Testis (tissue), 3 donors: ENCODE measurements around the gene ADAT3. TPM values are rescaled to one million over a fixed set of nuclear protein-coding genes. Genes with fewer than 3 reads are reported as not detected.

ENCODE experiments used
- DNase-seq: peaks from one replicate; pipeline ENCODE4 v3.0.0-alpha.2; 2019
- H3K27ac ChIP-seq, 2 donors: fragments of 200-600 bp; sonication (generic); one replicate each; pipeline ENCODE4 v1.5.1; 2019
- H3K27me3 ChIP-seq: fragments of 200-600 bp; sonication (generic); one replicate; pipeline ENCODE4 v1.5.1; 2019
- H3K36me3 ChIP-seq: fragments of 200-600 bp; sonication (generic); one replicate; pipeline ENCODE4 v1.5.1; 2017; ENCODE audit warnings: low read depth; ENCODE audit errors: missing control alignments
- H3K4me1 ChIP-seq: fragments of 200-600 bp; sonication (generic); one replicate; pipeline ENCODE4 v1.5.1; 2019
- H3K4me3 ChIP-seq, 2 donors: fragments of 200-600 bp; sonication (generic); one replicate each; pipeline ENCODE4 v1.5.1; 2017 to 2019
- H3K9me3 ChIP-seq: fragments of 200-600 bp; sonication (generic); one replicate; pipeline ENCODE4 v1.5.1; 2017
- POLR2A ChIP-seq: fragments of 450-650 bp; IDR thresholded peaks from one replicate; pipeline ENCODE4 v1.6.1; 2017; ENCODE audit warnings: antibody characterized with exemption, mild to moderate bottlenecking, moderate library complexity
- WGBS, 2 donors: methylation state at CpG; one replicate each; pipeline ENCODE4 v1.1.5; 2018; 5-methylcytosine and 5-hydroxymethylcytosine counted together
- intact Hi-C: fragments of 100-400 bp; cut with DNase I; formaldehyde crosslinking; loops from one replicate; pipeline ENCODE4 v1.15.1; 2023; ENCODE audit warnings: low total_unique reads
- polyA plus RNA-seq: library from polyadenylated mRNA; stranded (reverse); fragments of 350-450 nt; fragmentation: Illumina TruSeq; extraction: RNeasy Lipid Tissue Mini Kit (QIAGEN cat#74804); gene quantifications from one replicate; pipeline ENCODE4 v1.2.3, GENCODE V29; 2014; ENCODE audit warnings: low read depth, low replicate concordance; ENCODE audit not compliant: insufficient read depth
- total RNA-seq, 2 donors: library from RNA; depleted of rRNA; stranded (reverse); fragments of >200 nt; gene quantifications; one replicate each; pipeline ENCODE4 v1.2.3, GENCODE V29; 2016
- TF ChIP-seq, protein P1 (sequence below), 3 experiments: fragments of 450-650 bp in 2 of 3; fragments of 200-600 bp in 1 of 3; sonication (generic) in 1 of 3; IDR thresholded peaks; one replicate each; pipeline ENCODE4 v1.5.1; 2016 to 2019; ENCODE audit warnings: antibody characterized with exemption in 3 of 3, mild to moderate bottlenecking in 2 of 3, moderate library complexity in 1 of 3

Gene ADAT3
- total and polyA plus RNA-seq, 3 donors from 2014 or later = 1.1 to 16.7 (median 10.6) TPM

DNA sequence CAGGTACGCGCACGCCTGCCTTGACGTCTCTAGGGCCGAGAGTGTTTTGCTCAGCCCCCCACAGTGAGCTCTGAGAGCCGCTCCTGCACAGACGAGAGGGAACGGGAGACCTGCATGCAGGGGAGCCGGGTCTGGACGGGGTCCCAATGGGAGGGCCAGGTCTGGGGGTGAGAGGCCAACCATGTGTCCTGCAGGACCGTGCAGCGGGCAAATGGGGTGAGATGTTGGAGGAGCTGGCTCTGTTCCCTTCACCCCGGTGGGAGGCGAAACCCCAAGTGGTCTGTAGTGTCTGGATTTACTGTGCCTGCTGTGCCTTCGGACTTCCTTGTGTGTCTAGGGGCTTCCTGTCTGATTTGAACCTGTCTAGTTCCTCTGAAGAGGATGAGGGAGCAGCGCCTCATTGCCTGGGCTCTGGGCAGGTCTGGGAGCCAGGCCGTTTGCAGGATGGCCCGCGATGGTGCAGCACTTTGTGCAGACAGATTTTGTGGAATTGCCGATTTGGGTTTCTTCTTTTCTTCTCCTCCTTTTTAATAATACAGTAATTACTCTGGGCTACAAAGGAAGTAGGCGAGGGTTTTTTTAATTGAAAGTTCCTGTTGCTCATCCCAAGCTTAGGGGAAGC lies 37.8 kb downstream of the ADAT3 start:
- Histone ChIP-seq H3K27me3 (no peaks in the 10 kb centered on the region), H3K27ac (no peak overlapping the region), H3K36me3 (no peaks in the 10 kb centered on the region), H3K9me3 (no peaks in the 10 kb centered on the region), H3K4me3 (peak overlapping the region; percentile 68 to 80), H3K4me1 (peaks cover 19% of the 10 kb centered on the region)
- no peak for DNase-seq
- TF ChIP-seq, protein P1, sequence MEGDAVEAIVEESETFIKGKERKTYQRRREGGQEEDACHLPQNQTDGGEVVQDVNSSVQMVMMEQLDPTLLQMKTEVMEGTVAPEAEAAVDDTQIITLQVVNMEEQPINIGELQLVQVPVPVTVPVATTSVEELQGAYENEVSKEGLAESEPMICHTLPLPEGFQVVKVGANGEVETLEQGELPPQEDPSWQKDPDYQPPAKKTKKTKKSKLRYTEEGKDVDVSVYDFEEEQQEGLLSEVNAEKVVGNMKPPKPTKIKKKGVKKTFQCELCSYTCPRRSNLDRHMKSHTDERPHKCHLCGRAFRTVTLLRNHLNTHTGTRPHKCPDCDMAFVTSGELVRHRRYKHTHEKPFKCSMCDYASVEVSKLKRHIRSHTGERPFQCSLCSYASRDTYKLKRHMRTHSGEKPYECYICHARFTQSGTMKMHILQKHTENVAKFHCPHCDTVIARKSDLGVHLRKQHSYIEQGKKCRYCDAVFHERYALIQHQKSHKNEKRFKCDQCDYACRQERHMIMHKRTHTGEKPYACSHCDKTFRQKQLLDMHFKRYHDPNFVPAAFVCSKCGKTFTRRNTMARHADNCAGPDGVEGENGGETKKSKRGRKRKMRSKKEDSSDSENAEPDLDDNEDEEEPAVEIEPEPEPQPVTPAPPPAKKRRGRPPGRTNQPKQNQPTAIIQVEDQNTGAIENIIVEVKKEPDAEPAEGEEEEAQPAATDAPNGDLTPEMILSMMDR (IDR thresholded peaks at IDR 0.05) = no peak
- TF ChIP-seq POLR2A = no peak
- intact Hi-C loops = no loop called here
- WGBS, 2 donors = 31 to 32% methylated on average over 21 of the region's 21 CpGs

DNA sequence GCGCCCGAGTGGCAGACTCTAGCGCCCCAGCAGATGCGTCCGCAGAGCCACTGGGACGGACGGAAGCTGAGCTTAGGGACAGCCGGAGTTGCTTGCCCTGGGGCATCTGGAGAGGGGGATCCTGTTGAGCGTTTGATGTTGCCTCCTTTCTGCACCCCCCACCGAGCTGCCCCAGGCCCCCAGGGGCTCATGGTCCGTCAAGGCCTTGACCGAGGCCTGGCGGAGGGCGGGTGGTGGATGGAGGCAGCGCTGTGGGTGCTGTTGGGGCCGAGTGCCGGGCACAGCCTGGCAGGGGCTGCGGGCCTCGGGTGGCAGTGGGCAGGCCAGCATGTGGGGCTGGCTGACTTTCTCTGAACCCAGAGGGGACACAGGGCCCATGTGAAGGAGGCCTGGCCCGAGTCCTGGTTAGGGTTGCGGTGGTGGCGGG lies 38.5 kb downstream of the ADAT3 start:
- Histone ChIP-seq H3K4me3 (no peak overlapping the region), H3K27ac (no peak overlapping the region), H3K9me3 (no peaks in the 10 kb centered on the region), H3K27me3 (no peaks in the 10 kb centered on the region), H3K4me1 (peaks cover 19% of the 10 kb centered on the region), H3K36me3 (no peaks in the 10 kb centered on the region)
- intact Hi-C loops = no loop called here
- no peak for DNase-seq
- WGBS, 2 donors = 81 to 89% methylated on average over 16 to 22 of the region's 22 CpGs
- TF ChIP-seq, protein P1 (IDR thresholded peaks at IDR 0.05) = no peak
- TF ChIP-seq POLR2A = no peak

DNA sequence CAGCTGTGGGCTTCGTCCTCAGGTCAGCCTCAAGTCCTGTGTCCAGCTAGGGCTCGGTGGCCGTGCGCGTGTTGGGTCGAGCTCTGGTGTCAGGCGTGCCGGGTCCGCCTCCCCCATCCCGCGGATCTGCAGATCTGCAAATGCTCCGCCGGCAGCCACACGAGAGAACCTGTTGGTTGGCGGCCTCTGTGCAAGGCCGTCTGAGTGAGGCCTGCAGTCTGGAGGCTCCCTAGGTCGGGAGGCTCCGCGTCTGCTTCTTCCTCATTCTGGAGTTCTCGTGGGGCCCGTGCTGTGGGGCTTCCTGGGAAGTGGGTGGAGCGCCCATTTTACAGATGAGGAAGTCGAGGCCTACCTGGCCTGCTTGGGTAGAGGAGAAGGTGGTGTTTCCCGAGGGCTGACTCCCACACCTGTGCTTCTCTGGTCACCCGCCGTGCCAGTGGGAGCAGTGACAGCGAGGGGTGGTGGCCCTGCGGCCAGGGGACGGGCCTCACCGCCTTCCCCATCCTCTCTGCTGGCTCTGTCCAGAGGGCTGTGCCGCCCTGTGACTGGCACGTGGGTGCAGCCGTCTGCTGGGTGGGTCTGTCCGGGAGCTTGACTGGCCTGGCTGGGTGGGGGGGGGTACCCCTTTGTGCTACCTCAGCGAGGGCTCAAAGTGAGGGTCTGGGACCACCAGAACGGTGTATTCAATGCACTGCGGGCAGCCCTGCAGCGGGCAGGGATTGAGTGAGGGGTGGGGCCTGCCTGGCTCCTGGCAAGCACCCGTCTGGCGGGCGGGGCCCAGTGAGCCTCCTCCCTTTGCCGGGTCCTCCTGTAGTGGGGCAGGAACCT lies 39.1 kb downstream of the ADAT3 start:
- Histone ChIP-seq H3K9me3 (no peaks in the 10 kb centered on the region), H3K27me3 (no peaks in the 10 kb centered on the region), H3K27ac (no peak overlapping the region), H3K4me1 (peaks cover 19% of the 10 kb centered on the region), H3K36me3 (no peaks in the 10 kb centered on the region), H3K4me3 (no peak overlapping the region)
- intact Hi-C loops = no loop called here
- no peak for DNase-seq
- 79 to 86% methylated on average over 14 to 36 of the region's 42 CpGs for WGBS, 2 donors
- TF ChIP-seq, protein P1 (IDR thresholded peaks at IDR 0.05) = no peak
- no peak for TF ChIP-seq POLR2A

DNA sequence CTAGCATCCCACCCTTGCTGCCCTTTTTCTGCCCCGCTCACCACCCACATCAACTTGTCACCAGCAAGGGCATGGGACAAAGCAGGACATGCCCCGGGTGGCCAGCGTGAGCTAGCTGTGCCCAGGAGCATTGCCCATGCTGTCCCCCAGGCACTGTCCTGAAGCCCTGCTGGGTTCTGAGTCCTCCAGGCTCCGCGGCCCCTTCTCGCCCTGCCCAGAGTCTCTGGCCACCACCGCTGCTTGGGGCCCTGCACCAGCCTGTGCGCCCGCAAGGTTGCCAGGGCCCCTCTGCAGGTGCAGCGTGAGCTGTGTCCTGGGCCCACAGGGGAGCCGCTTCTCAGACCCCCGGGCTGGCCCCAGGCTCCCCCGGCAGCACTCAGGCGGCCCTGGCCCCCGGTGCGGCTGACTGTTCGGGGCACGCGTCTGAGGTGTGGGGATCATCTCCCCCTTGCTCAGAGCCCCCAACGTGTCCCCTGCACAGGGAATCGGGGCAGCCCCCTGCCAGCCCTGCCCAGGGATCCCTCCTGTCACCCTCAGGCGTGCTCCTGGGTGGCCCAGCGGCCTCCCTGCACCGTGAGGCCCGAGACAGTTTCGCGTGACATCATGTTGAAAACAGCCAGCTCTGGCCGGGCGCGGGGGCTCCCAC lies 39.8 kb downstream of the ADAT3 start:
- intact Hi-C loops = no loop called here
- Histone ChIP-seq H3K9me3 (no peaks in the 10 kb centered on the region), H3K36me3 (no peaks in the 10 kb centered on the region), H3K27me3 (no peaks in the 10 kb centered on the region), H3K27ac (no peak overlapping the region), H3K4me3 (no peak overlapping the region), H3K4me1 (peaks cover 13% of the 10 kb centered on the region)
- no peak for TF ChIP-seq POLR2A
- TF ChIP-seq, protein P1 (IDR thresholded peaks at IDR 0.05) = no peak
- no peak for DNase-seq
- WGBS, 2 donors = 90 to 97% methylated on average over 5 to 29 of the region's 30 CpGs
